ENCODE results near the gene TMEM63B.
A peak's percentile ranks its signal among the peaks of the same experiment; 100 is the strongest.

TMEM63B gene

DNA sequence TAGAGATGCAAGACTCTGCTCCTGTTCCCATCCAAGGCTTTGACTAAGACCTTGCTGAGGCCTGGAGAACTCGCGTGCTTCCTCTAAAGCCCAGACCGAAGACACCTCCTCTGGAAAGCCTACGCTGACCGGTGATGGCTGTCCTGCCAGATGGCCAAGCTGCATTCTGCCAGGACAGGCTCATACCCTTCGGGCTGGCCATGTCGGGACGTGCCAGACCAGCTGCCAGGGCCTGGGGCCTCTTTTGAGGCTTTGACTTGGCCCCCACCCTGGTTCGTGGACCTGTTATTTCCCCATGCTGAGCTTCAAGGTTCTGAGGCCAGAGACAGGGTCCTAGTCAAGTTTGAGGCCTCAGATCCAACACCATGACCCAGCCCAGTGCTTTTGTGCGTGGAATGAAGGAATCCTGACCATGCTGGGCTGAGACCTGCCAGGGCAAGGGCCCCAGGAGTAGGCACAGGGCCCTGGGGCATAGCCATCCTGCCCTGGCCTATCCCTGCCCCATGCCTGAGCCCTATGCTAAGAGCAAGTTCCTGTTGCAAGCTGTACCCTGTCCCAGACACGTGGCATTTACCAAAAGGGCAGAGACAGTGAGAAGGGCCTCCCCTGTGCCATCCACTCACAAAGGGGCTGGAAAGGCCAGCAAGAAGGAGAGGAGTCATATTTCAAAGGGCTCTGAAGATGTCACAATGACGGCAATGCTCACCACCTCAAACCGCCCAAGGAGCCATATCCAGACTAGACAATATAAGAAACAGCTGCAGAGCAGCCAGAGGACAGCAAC is 42.9 kb upstream of the TMEM63B start:
- H3K27ac ChIP-seq (replicated peaks; ENCODE audit: low read length), result no peak overlapping the region
- no peak overlapping the region for H2BK12ac ChIP-seq (ENCODE audit: low read length)

DNA sequence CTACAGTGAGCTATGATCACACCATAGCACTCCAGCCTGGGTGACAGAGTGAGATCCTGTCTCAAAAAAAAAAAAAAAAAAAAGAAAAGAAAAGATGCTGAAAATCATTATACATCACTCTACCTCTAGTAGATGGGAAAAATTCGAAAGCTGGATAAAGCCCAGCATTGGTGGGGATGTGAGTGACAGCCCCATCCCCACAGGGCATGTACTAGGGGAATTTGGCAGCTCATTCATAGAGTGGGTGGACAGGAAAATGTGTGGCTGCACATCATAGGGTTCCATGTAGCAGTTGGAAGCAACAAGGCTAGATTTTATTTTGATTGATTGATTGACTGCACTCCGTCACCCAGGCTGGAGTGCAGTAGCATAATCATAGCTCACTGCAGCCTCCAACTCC is 42.1 kb upstream of the TMEM63B start:
- Histone ChIP-seq H2BK120ac (ENCODE audit: low read depth, low read length) (no peak overlapping the region), H3K4me1 (ENCODE audit: control insufficient read depth in 2 of 2, insufficient read depth in 1 of 2, low read depth in 1 of 2, low read length in 2 of 2) (peaks cover 7 to 25% of the 10 kb centered on the region in 2 donors)
- no CpG with 5 or more reads among the region's 2 CpGs for WGBS, 2 donors (ENCODE audit: extremely low coverage in 2 of 2, insufficient read length in 2 of 2, insufficient replicate concordance in 1 of 2)

More for the DNA sequence above, 42.9 kb upstream of the TMEM63B start:
- H2AK5ac ChIP-seq (ENCODE audit: low read depth, low read length), result peak overlapping the region; percentile 9
- no peak overlapping the region for H2BK5ac ChIP-seq (ENCODE audit: low read length)
- H2BK15ac ChIP-seq (ENCODE audit: low read length), result no peak overlapping the region
- peak overlapping the region; percentile 6 for H3K18ac ChIP-seq (ENCODE audit: low read length)
- H3K14ac ChIP-seq (ENCODE audit: low read length), result no peak overlapping the region
- peaks cover 5 to 7% of the 10 kb centered on the region in 2 donors for H3K36me3 ChIP-seq (replicated peaks in 1 of 2; ENCODE audit: control insufficient read depth in 2 of 2, insufficient read depth in 2 of 2, low read length in 2 of 2)
- no peak overlapping the region for H3K4ac ChIP-seq (ENCODE audit: low read length)
- H3K9ac ChIP-seq (ENCODE audit: low read depth, low read length, poor library complexity), result no peak overlapping the region
- no CpG with 5 or more reads among the region's 13 CpGs for WGBS, 2 donors (ENCODE audit: extremely low coverage in 2 of 2, insufficient read length in 2 of 2, insufficient replicate concordance in 1 of 2)
- no peaks in the 10 kb centered on the region for H3K79me1 ChIP-seq (ENCODE audit: low read depth, low read length)
- no peaks in the 10 kb centered on the region for H3K9me3 ChIP-seq (replicated peaks in 1 of 2; ENCODE audit: control insufficient read depth in 2 of 2, insufficient read depth in 1 of 2, low read depth in 1 of 2, low read length in 2 of 2)
- peaks cover 7 to 25% of the 10 kb centered on the region in 2 donors for H3K4me1 ChIP-seq (ENCODE audit: control insufficient read depth in 2 of 2, insufficient read depth in 1 of 2, low read depth in 1 of 2, low read length in 2 of 2)
- DNase-seq (ENCODE audit: low spot score), result no peak
- H3K4me2 ChIP-seq (ENCODE audit: insufficient read depth, low read length, poor library complexity, severe bottlenecking), result no peak overlapping the region
- H2AFZ ChIP-seq (ENCODE audit: low read length), result peak overlapping the region; percentile 45
- H3K27me3 ChIP-seq (ENCODE audit: control insufficient read depth in 3 of 3, insufficient read depth in 3 of 3, low read depth in 1 of 3, low read length in 3 of 3), result no peaks in the 10 kb centered on the region
- no peak overlapping the region for H2BK120ac ChIP-seq (ENCODE audit: low read depth, low read length)
- no peak overlapping the region for H3K23ac ChIP-seq (ENCODE audit: low read depth, low read length, poor library complexity)
- H3K4me3 ChIP-seq (ENCODE audit: low read length in 2 of 2), result no peak overlapping the region
- no peak overlapping the region for H4K91ac ChIP-seq (ENCODE audit: low read depth, low read length, poor library complexity)
- no peak overlapping the region for H4K8ac ChIP-seq (ENCODE audit: low read depth, low read length)

GRCh38 chr6:44086931-44087574 is 40.3 kb upstream of the TMEM63B start:
- Histone ChIP-seq H3K27ac (replicated peaks; ENCODE audit: low read length) (no peak overlapping the region), H3K18ac (ENCODE audit: low read length) (peak overlapping the region; percentile 20), H2BK120ac (ENCODE audit: low read depth, low read length) (no peak overlapping the region), H3K14ac (ENCODE audit: low read length) (no peak overlapping the region), H3K9me3 (replicated peaks in 1 of 2; ENCODE audit: control insufficient read depth in 2 of 2, insufficient read depth in 1 of 2, low read depth in 1 of 2, low read length in 2 of 2) (no peaks in the 10 kb centered on the region), H3K79me1 (ENCODE audit: low read depth, low read length) (no peaks in the 10 kb centered on the region), H2BK5ac (ENCODE audit: low read length) (no peak overlapping the region), H2BK12ac (ENCODE audit: low read length) (no peak overlapping the region), H3K4me1 (ENCODE audit: control insufficient read depth in 2 of 2, insufficient read depth in 1 of 2, low read depth in 1 of 2, low read length in 2 of 2) (peaks cover 7 to 13% of the 10 kb centered on the region in 2 donors), H3K36me3 (replicated peaks in 1 of 2; ENCODE audit: control insufficient read depth in 2 of 2, insufficient read depth in 2 of 2, low read length in 2 of 2) (peaks cover 8 to 9% of the 10 kb centered on the region in 2 donors), H2AFZ (ENCODE audit: low read length) (no peak overlapping the region), H3K9ac (ENCODE audit: low read depth, low read length, poor library complexity) (peak overlapping the region; percentile 17), H4K91ac (ENCODE audit: low read depth, low read length, poor library complexity) (no peak overlapping the region), H3K27me3 (ENCODE audit: control insufficient read depth in 3 of 3, insufficient read depth in 3 of 3, low read depth in 1 of 3, low read length in 3 of 3) (no peaks in the 10 kb centered on the region), H3K23ac (ENCODE audit: low read depth, low read length, poor library complexity) (no peak overlapping the region), H2AK5ac (ENCODE audit: low read depth, low read length) (no peak overlapping the region), H4K8ac (ENCODE audit: low read depth, low read length) (no peak overlapping the region), H2BK15ac (ENCODE audit: low read length) (no peak overlapping the region), H3K4me2 (ENCODE audit: insufficient read depth, low read length, poor library complexity, severe bottlenecking) (no peak overlapping the region), H3K4me3 (ENCODE audit: low read length in 2 of 2) (no peak overlapping the region), H3K4ac (ENCODE audit: low read length) (peak overlapping the region; percentile 45)
- DNase-seq (ENCODE audit: low spot score), result no peak
- no CpG with 5 or more reads among the region's 9 CpGs for WGBS, 2 donors (ENCODE audit: extremely low coverage in 2 of 2, insufficient read length in 2 of 2, insufficient replicate concordance in 1 of 2)

More for the DNA sequence above, 42.1 kb upstream of the TMEM63B start:
- Histone ChIP-seq H3K79me1 (ENCODE audit: low read depth, low read length) (no peaks in the 10 kb centered on the region), H4K8ac (ENCODE audit: low read depth, low read length) (no peak overlapping the region), H2BK5ac (ENCODE audit: low read length) (no peak overlapping the region), H3K27me3 (ENCODE audit: control insufficient read depth in 3 of 3, insufficient read depth in 3 of 3, low read depth in 1 of 3, low read length in 3 of 3) (no peaks in the 10 kb centered on the region), H3K4me3 (ENCODE audit: low read length in 2 of 2) (no peak overlapping the region), H2BK12ac (ENCODE audit: low read length) (no peak overlapping the region), H3K23ac (ENCODE audit: low read depth, low read length, poor library complexity) (no peak overlapping the region), H3K36me3 (replicated peaks in 1 of 2; ENCODE audit: control insufficient read depth in 2 of 2, insufficient read depth in 2 of 2, low read length in 2 of 2) (peaks cover 6 to 9% of the 10 kb centered on the region in 2 donors), H2BK15ac (ENCODE audit: low read length) (no peak overlapping the region), H3K14ac (ENCODE audit: low read length) (no peak overlapping the region), H3K9ac (ENCODE audit: low read depth, low read length, poor library complexity) (no peak overlapping the region), H3K4me2 (ENCODE audit: insufficient read depth, low read length, poor library complexity, severe bottlenecking) (no peak overlapping the region), H4K91ac (ENCODE audit: low read depth, low read length, poor library complexity) (no peak overlapping the region), H2AFZ (ENCODE audit: low read length) (no peak overlapping the region), H3K4ac (ENCODE audit: low read length) (no peak overlapping the region), H3K18ac (ENCODE audit: low read length) (no peak overlapping the region), H3K27ac (replicated peaks; ENCODE audit: low read length) (no peak overlapping the region), H2AK5ac (ENCODE audit: low read depth, low read length) (no peak overlapping the region), H3K9me3 (replicated peaks in 1 of 2; ENCODE audit: control insufficient read depth in 2 of 2, insufficient read depth in 1 of 2, low read depth in 1 of 2, low read length in 2 of 2) (no peaks in the 10 kb centered on the region)
- DNase-seq (ENCODE audit: low spot score), result no peak

GRCh38 chr6:44087623-44088022 is 39.7 kb upstream of the TMEM63B start:
- H3K9me3 ChIP-seq (replicated peaks in 1 of 2; ENCODE audit: control insufficient read depth in 2 of 2, insufficient read depth in 1 of 2, low read depth in 1 of 2, low read length in 2 of 2), result no peaks in the 10 kb centered on the region
- H2BK15ac ChIP-seq (ENCODE audit: low read length), result no peak overlapping the region
- H3K27ac ChIP-seq (replicated peaks; ENCODE audit: low read length), result no peak overlapping the region
- H2BK5ac ChIP-seq (ENCODE audit: low read length), result no peak overlapping the region
- peaks cover 10 to 13% of the 10 kb centered on the region in 2 donors for H3K36me3 ChIP-seq (replicated peaks in 1 of 2; ENCODE audit: control insufficient read depth in 2 of 2, insufficient read depth in 2 of 2, low read length in 2 of 2)
- H2BK12ac ChIP-seq (ENCODE audit: low read length), result no peak overlapping the region
- H3K4me1 ChIP-seq (ENCODE audit: control insufficient read depth in 2 of 2, insufficient read depth in 1 of 2, low read depth in 1 of 2, low read length in 2 of 2), result peaks cover 7 to 13% of the 10 kb centered on the region in 2 donors
- H4K8ac ChIP-seq (ENCODE audit: low read depth, low read length), result no peak overlapping the region
- no peak overlapping the region for H2AFZ ChIP-seq (ENCODE audit: low read length)
- H4K91ac ChIP-seq (ENCODE audit: low read depth, low read length, poor library complexity), result no peak overlapping the region
- H3K18ac ChIP-seq (ENCODE audit: low read length), result no peak overlapping the region
- no peak overlapping the region for H3K14ac ChIP-seq (ENCODE audit: low read length)
- WGBS, 2 donors (ENCODE audit: extremely low coverage in 2 of 2, insufficient read length in 2 of 2, insufficient replicate concordance in 1 of 2), result no CpG with 5 or more reads among the region's 2 CpGs
- no peak overlapping the region for H2AK5ac ChIP-seq (ENCODE audit: low read depth, low read length)
- DNase-seq (ENCODE audit: low spot score), result no peak
- no peak overlapping the region for H3K9ac ChIP-seq (ENCODE audit: low read depth, low read length, poor library complexity)
- H3K79me1 ChIP-seq (ENCODE audit: low read depth, low read length), result no peaks in the 10 kb centered on the region
- H2BK120ac ChIP-seq (ENCODE audit: low read depth, low read length), result no peak overlapping the region
- H3K27me3 ChIP-seq (ENCODE audit: control insufficient read depth in 3 of 3, insufficient read depth in 3 of 3, low read depth in 1 of 3, low read length in 3 of 3), result no peaks in the 10 kb centered on the region
- no peak overlapping the region for H3K23ac ChIP-seq (ENCODE audit: low read depth, low read length, poor library complexity)
- peak overlapping the region; percentile 45 for H3K4ac ChIP-seq (ENCODE audit: low read length)
- H3K4me2 ChIP-seq (ENCODE audit: insufficient read depth, low read length, poor library complexity, severe bottlenecking), result no peak overlapping the region
- no peak overlapping the region for H3K4me3 ChIP-seq (ENCODE audit: low read length in 2 of 2)
